ENCODE measurements around the gene GSKIP.

The GSKIP gene

GRCh38 chr14:96418075-96418474 is 54.7 kb downstream of the GSKIP start:
- DNase-seq: no peak

GRCh38 chr14:96421236-96421635 is 57.9 kb downstream of the GSKIP start:
- DNase-seq: no peak

GRCh38 chr14:96422992-96423391 is 59.7 kb downstream of the GSKIP start:
- DNase-seq: no peak

GRCh38 chr14:96423446-96424108 is 60.3 kb downstream of the GSKIP start:
- no peak for DNase-seq

- no peak for DNase-seq
These were observed 61.0 kb downstream of the GSKIP start for GRCh38 chr14:96424109-96424989.

GRCh38 chr14:96434040-96434439 is 70.7 kb downstream of the GSKIP start:
- DNase-seq: no peak

Data from T1000 (cell line).